Measurements from ENCODE around the gene CCR9.

The CCR9 gene

DNA sequence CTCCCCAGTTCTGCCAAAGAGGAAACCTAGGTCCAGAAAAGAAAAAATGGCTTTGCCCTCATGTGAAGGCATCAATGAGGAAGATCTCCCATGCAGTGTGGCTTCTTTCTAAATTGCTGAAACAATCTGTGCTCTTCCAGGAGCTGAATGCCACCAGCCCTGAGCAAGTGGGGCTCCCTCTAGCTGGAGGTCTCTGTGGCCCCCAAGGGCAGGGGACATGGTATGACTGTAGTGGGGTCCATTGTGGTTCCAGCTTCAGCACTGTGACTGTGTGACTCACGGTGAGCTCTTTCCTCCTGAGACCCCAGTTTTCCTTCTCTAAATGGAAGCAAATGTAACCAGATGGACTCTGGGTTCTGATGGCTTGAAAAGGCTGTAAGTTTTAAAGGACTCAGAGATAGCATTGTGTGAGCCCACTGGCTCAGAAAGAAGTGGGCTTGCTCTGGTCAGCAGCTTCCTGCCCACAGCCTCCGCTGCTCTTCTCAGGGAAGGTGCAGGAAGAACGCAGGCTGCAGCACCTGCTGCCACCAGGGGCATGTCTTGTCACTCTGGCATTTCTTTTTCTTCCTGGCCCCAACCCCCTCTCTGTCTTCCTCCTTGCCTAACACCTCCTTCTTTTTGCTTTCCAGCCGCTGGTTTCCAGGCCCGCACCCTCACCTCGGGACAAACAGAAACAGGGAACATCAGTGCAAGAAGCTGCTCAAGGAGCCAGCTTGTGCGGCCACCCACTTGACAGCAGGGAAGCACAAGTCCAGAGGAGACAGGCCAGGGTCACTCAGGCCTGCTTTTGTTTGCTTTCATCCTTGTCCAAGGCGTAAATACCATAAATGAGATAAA, 51.1 kb downstream of the CCR9 start:
- no peak for DNase-seq (ENCODE audit: low read depth)

DNA sequence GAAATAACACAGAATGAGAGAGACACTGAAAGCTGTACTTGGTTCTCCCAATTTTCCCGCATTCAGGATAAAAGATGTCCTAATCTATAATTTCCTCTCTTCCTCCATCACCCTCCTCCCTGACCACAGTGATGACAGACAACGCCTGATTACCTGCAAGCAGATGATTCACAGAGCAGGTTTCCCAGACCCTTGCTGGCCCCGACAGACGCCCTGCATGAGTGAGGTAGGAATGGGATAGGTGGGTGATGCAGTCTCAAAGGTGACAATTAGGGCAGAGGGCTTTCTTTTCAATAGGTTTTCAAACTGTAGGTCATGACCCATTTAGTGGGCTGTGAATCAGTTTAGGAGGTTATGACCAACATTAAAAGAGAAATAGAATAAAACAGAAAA, 51.7 kb downstream of the CCR9 start:
- DNase-seq (ENCODE audit: low read depth) = no peak

DNA sequence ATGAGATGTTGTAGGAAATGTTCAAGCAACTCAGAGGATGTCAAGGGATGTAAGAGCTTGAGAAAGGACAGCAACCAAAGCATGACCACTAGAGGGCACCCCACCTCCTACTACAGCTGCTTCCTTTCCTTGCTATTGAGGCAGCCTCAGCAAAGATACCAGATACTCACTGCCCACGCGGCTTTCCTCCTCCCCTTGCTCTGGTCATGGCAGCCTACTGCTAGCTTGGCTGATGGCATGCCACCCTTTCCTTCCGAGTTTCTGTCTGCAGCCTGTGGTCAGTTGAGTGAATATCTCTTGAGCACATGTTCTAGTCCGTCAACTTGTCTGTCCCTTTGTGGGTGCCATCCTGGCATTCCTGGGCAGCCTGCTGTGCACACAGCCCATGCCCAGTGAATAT, 52.5 kb downstream of the CCR9 start:
- peak; percentile 91 for DNase-seq (ENCODE audit: low read depth)

DNA sequence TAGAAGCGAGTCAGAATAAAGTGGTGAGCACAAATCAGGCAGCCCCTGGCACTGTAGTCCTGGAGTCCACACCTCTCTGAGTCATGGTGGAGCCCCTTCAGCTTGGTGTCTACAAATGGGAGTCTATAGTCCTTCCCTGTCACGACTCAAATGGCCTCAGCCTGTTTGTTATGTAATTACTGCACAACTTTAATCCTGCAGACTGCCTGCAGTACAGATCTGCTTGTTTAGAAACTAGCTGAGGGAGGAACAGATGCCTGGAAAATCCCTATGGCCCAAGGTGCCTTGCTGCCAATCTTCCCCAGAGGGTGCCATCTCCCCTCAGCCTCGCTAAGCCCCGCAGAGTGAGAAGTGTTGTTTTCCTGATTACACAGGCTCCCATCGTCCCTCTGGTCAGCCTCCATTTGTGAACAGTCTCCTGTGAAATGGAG, 53.0 kb downstream of the CCR9 start:
- no peak for DNase-seq (ENCODE audit: low read depth)

DNA sequence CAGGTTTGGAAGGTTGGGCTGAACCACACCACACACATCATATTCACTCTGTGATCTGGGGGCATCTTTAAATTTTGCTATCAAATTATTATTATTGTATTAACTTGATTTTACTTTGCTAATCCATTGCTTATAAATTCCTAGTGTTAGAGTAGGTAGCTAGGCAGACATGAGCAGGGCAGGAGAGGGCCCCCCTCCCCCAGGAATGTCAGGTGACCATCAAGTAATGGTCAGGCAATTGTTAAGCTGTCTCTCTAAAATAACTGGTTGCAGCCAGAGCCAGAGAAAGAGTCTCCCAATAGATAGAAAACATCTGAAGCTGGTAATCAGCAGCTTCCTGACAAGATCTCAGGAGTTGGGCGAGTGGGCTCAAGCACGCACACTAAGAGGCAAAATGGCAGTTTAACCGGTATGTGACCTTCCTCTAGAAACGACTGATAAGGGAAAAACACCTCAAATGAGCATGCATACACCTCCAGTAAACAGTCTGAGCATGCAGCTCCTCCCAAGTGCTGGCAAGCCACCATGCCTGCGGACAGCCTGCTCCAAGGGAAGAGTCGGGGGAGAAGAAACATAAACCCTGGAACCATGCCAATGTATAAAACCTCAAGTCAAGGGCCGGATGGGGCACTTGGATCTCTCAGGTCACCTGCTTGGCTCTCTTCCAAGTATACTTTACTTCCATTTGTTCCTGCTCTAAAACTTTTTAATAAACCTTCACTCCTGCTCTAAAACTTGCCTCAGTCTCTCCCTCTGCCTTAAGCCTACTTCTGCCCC, 53.8 kb downstream of the CCR9 start:
- no peak for DNase-seq (ENCODE audit: low read depth)

DNA sequence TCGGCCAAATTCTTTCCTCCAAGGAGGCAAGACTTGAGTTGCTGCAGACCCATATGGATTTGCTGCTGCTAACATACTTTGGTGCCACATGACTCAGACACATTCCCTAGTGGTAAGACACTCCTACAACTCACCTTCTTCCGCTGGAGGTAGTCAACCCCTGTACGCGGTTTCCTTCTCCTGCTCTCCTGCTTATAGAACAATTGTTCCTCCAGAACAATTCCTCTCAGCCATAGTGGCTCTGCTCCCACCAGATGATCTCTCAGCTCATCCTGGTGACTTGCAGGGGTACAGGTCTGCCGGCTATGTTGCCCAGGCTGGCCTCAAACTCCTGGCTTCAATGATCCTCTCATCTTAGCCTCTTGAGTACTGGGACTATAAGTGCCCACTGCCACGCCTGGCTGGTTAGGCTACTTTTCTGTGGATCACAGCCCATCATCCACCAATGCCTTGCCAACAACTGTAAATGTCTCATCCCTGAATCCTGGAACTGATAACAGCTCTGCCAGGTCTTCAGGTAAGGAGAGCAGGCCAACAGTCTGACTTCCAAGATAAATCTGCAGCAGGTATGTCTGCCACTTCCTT, 54.5 kb downstream of the CCR9 start:
- DNase-seq (ENCODE audit: low read depth) = no peak

DNA sequence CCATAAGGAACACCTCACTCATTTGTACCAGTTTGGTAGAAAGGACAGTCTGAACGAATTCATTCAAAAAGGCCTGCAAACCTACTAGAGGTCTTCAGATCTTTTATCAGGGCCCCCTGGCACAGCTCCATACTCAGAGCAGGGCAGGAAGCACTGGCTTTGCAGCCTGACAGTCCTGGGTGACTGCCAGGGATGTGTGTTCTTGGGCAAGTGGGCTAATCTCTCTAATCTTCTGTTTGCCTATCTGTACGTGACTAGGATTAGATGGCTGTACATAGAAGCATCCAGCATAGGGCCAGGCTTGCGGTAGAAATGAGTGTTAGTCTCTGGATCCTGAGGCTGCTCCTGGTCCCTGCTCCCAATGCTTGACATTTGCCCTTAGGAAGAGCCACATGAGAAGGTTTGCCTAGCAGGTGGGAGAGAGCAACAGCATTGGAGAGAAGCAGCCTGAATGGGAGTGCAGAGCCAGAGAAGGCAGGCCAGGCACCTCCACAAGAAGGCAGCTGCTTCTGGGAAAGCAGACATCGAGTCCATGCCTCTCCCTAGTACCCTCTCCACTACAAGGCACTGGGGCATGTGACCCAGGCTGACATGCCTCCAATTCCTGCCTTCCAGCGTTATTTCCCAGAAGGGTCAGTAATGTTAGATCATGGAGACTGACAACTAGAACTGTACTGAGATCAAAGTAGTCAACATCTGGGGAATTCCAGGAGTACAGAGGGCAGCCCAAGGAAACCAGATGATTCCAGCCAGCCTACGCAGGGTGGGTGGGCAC, 55.9 kb downstream of the CCR9 start:
- DNase-seq (ENCODE audit: low read depth) = peak; percentile 62

DNA sequence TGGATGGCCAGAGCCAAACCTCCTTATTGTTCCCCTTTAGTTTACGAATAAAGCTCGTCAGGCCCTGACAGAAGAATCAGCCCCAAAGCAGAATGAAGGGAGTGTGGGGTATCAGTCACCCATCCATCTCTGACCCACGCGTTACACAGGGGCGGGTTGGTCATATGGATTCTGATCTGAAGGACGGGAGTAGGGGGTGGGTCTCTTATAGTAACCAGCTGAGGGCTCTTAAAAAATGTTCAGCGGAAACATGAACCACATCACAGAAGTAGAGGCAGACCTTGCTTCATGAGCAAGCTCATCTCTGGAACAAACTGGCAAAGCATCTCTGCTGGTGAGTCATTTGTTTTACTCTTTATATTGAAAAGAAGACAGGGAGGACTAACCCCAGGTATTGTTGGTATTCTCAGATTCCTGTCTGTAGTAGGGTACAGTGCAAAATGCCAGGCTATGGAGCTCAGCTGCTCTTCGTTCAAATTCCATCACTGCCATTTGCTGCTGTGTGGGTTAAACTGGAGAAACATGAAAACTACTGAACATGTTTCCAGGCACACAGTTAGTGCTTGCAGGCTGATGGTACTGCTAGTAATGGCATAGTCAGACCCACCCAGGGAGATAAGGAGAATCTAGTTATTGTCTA, 57.0 kb downstream of the CCR9 start, which contains the start of gene CXCR6:
CXCR6 (plus strand) TSS at position 258 of the 640 bp plus-strand sequence. CDS start 3,018 bp downstream, outside the sequence.
- DNase-seq (ENCODE audit: low read depth) = peak; percentile 55

DNA sequence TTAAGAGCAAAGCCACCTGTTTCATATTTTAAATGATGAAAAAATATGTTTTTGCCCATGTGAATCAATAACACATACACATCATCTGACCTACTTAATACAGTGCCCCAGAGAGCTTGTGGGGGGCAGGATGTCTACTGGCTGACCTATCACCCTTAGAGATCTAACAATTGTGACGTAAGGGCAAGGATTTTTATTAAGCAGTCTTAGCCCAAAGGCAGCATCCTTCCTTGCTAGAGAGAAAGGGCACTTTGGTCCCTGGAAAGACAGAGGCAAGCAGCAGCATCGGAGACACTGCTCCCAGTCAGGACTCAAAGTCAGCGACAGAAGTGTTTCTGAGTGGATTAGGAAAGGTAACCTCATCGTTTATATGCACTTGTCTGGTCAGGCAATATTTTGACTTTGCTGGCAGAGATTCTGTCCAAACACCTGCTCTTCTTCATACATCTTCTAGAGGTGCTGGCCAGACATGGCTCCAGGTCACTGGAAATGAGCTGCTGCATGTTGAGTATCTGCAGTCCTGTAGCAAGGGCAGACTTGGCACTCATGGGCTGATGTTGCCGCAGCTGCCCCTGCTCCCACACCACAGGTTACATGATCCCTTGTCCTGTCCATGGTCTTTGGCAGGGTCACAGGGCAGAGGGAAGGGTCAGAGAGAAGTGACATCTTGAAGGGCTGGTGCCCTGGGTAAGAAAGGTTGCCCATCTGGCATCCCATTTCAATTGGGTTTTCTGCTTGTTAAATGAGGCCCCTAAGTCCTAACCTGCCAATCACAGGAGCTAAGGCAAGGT, 58.7 kb downstream of the CCR9 start:
- no peak for DNase-seq (ENCODE audit: low read depth)

DNA sequence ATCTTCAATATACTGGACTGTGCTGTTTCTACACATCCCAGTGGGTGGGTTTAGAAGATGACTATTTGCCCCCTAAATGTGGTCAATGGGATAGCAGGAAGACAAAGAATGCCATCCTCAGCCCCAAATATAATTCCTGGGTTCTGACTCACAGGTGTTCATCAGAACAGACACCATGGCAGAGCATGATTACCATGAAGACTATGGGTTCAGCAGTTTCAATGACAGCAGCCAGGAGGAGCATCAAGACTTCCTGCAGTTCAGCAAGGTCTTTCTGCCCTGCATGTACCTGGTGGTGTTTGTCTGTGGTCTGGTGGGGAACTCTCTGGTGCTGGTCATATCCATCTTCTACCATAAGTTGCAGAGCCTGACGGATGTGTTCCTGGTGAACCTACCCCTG, 60.0 kb downstream of the CCR9 start:
- DNase-seq (ENCODE audit: low read depth) = no peak

DNA sequence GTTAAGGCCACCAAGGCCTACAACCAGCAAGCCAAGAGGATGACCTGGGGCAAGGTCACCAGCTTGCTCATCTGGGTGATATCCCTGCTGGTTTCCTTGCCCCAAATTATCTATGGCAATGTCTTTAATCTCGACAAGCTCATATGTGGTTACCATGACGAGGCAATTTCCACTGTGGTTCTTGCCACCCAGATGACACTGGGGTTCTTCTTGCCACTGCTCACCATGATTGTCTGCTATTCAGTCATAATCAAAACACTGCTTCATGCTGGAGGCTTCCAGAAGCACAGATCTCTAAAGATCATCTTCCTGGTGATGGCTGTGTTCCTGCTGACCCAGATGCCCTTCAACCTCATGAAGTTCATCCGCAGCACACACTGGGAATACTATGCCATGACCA, 60.5 kb downstream of the CCR9 start:
- no peak for DNase-seq (ENCODE audit: low read depth)

DNA sequence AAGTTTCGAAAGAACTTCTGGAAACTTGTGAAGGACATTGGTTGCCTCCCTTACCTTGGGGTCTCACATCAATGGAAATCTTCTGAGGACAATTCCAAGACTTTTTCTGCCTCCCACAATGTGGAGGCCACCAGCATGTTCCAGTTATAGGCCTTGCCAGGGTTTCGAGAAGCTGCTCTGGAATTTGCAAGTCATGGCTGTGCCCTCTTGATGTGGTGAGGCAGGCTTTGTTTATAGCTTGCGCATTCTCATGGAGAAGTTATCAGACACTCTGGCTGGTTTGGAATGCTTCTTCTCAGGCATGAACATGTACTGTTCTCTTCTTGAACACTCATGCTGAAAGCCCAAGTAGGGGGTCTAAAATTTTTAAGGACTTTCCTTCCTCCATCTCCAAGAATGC, 61.0 kb downstream of the CCR9 start:
- DNase-seq (ENCODE audit: low read depth) = no peak

DNA sequence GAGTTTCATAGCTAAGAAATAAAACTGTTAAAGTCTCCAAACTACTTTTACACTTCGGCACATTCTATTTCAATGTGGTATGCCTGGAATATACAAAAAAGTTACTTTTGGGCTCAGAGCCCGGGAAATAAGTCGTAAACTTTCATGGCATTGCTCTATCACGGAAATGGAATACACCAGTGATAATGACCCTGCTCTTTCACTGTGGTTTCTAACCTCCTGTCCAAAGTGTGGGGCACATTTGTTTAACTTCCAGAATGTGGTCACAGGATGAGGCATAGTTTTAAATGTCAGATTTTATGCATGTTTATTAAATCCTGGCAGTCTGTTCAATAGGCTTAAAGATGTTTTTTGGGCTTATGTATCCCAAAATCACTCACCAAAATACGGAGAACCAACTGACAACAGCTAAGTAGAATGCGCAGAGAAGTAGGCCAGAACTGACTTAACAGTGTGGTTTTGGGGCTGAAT, 62.0 kb downstream of the CCR9 start:
- no peak for DNase-seq (ENCODE audit: low read depth)

DNA sequence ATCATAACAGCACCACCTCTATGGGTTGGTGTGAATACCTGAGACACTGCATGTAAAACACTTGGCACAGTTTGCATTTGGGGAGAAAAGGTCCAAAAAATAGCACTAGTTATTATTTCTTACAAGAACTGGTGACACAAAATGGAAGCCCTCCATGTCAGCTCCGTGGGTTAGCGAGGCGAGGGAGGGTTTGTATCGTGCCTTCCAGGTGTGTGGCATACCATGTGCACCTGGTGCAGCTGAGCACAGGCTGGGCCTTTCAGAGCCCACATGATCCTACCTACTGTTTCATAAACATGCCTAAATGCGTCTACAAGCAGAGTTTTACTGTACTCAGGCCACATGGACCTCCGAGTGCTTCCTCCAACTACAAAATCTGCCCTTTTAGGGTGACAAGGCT, 62.5 kb downstream of the CCR9 start:
- DNase-seq (ENCODE audit: low read depth) = no peak

DNA sequence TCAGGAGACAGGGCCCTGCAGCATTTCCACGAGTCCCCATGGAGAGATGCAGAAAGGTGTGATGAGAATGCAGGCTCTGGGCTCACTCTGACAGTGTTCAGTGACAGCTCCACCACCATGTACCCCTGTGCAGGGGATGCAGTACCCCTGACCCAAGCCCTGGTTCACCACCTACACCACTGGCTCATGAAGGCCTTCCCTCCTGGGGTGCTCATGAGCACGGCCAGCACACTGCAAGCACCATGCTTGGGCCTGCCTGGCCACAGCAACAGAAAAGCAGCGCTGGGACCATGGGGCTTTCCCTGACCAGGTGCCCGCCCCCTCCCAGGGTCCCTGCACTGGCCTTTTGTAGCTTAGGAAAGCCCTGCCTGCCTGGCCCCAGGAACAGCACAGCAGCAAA, 63.1 kb downstream of the CCR9 start:
- no peak for DNase-seq (ENCODE audit: low read depth)

DNA sequence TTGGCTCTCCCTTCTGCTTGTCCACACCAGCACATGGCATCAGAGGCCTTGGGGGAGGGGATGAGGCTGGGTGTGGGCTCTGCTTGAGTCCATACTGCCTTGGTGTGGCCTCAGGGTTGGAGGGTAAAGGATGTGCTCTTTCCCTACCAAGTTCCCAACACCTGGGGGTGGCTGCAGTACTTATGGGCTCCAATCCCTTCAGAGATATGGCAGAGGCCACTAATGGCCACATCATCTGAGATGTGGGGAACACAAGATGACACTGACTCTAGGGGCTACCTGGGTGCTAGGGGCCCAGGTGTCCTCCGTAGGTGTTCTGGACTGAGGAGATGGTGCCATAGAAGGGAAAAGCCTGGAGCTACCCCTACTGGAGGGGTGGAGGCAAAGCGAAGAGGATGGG, 63.8 kb downstream of the CCR9 start:
- no peak for DNase-seq (ENCODE audit: low read depth)

DNA sequence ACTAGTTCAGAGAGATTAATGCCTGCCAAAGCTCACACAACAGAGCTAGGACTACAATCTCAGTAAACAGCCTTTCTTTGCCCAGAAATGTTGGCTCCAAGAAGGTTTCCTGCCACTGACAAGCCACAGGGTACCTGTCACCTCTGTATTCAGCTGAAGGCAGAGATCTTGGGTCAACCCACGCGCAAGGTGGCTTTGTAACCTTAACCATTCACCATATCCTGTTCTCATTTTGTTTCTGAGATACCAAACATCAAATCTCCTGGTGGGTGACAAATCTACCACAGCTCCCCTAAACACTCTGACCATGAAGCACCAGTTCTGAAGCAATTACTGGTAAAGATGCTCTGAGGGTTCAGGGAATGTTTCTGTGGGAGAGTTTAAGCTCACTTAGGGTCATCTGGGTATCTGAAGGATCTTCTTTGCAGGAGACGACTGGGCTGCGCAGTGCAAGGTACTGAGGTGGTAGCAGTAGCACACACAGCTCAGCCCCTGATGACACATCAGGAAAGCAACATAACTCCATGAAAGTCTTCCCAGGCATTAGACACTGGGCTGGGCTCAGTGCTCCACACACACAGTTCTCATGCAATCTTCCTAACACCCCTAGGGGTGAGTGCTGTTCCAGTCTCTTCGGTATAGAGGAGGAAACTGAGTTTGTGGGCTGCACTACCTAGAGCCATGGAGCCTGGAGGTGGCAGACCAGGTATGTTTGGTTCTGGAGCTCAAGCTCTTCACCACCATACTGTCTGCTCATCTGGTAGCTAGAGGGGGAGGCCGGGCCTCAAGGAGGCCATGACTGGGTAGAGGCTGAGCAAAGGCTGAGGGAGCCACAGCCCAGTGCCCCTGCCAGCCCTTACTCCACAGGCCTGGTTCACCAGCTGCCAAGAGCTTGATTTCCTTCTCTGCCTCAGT, 64.6 kb downstream of the CCR9 start:
- DNase-seq (ENCODE audit: low read depth) = no peak

DNA sequence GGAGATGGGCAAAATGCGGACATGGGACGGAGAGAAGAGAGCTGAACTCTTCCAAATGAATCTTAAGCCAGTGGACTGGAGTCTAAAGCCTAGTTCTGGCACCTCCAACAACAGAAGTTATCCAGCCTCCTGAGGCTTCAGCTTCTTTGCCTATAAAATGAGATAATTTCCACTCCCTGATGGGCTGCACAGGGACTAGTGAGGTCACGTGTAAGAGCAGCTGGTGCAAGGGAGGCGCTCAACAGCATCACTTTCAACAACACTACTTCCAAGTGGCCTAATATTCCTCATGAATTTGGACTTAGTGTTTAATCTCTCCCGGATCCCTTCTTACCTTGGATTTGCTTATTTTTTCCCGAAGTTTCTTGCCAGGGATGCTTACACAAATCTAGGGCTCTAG, 65.6 kb downstream of the CCR9 start:
- DNase-seq (ENCODE audit: low read depth) = no peak

DNA sequence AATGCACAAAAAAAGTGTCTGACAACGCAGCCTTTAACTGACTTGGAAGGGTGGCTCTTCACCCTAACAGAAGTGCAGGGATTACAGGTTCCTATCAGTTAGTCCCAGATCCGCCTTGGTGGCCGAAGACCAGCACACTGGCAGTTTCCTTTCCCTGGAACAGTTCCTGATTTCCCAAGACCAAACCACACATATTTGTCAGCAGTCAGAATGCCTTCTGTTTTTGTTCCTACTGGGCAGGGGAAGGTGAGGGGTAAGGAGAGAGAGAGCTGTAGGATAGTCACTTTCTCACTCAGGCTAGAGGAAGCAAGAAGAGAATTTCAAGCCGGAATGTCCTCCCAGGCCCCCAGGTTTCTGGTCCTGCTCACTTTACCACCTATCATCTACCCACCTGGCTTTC, 66.1 kb downstream of the CCR9 start:
- no peak for DNase-seq (ENCODE audit: low read depth)

Data from iris pigment epithelial cell (primary cell).